GM12878 (cell line): ENCODE results near the gene FOXP1. TPM values are rescaled to one million over a fixed set of nuclear protein-coding genes. Genes with fewer than 3 reads are reported as not detected.

Source experiments
- ATAC-seq: fragments of 200-7000 bp; cut with Tn5 transposase; 3 replicates; pipeline ENCODE4 v1.9.1; 2020; ENCODE audit warnings: mild to moderate bottlenecking, moderate library complexity
- BruUV-seq: library from RNA; stranded (reverse); fragments of 400-500 nt; replicated peaks from 2 replicates; lab custom pipeline; 2021; lab: Mats Ljungman, UMichigan
- CTCF ChIA-PET: fragments of 300-600 bp; sonication (Branson Sonifier 250); formaldehyde crosslinking; extraction: SDS; loops from one replicate; lab custom pipeline; 2021; ENCODE audit warnings: inconsistent platforms; lab: Yijun Ruan, JAX
- POLR2A ChIA-PET: fragments of 350-600 bp; formaldehyde crosslinking; extraction: SDS; loops from one replicate; lab custom pipeline; 2021; ENCODE audit warnings: inconsistent platforms; lab: Charles Lee
- RAD21 ChIA-PET: fragments of 300-600 bp; sonication (Branson Sonifier 250); formaldehyde crosslinking; loops from one replicate; lab custom pipeline; 2023; ENCODE audit warnings: antibody characterized with exemption; ENCODE audit not compliant: unreplicated experiment; lab: Charles Lee
- SMC1A ChIA-PET: fragments of 300-600 bp; sonication (Branson Sonifier 250); formaldehyde crosslinking; loops from one replicate; lab custom pipeline; 2023; ENCODE audit not compliant: unreplicated experiment, uncharacterized antibody; lab: Charles Lee
- DNase-seq: peaks from one replicate; pipeline ENCODE4 v3.0.0-alpha.2; 2011; ENCODE audit warnings: low read depth, low spot score
- FAIRE-seq: peaks from 3 replicates; lab custom pipeline; 2011; peaks lifted over from hg19 to GRCh38; lab: Jason Lieb, UNC
- H2AFZ ChIP-seq: 2 replicates; pipeline ENCODE4 v1.6.0; 2011; ENCODE audit warnings: low read depth, low read length, control low read depth; ENCODE audit not compliant: control insufficient read depth
- H3K27ac ChIP-seq: 2 replicates; pipeline ENCODE4 v1.5.1; 2011; ENCODE audit warnings: control low read depth; ENCODE audit not compliant: control insufficient read depth, insufficient read depth
- H3K27me3 ChIP-seq, 2 experiments: replicated peaks in 1 of 2; 2 replicates each; pipeline versions ENCODE4 v1.6.0 to v1.6.1; 2011; ENCODE audit warnings: low read length in 1 of 2; ENCODE audit not compliant: control insufficient read depth in 2 of 2, insufficient read depth in 2 of 2
- H3K36me3 ChIP-seq, 2 experiments: 2 replicates each; pipeline ENCODE4 v1.5.1; 2011; ENCODE audit warnings: low read length in 1 of 2; ENCODE audit not compliant: control insufficient read depth in 2 of 2, insufficient read depth in 2 of 2
- H3K4me1 ChIP-seq: 2 replicates; pipeline ENCODE4 v1.6.1; 2011; ENCODE audit warnings: mild to moderate bottlenecking, low read length, moderate library complexity, mixed read lengths; ENCODE audit not compliant: control insufficient read depth, insufficient read depth
- H3K4me2 ChIP-seq: 2 replicates; pipeline ENCODE4 v1.6.0; 2011; ENCODE audit warnings: control low read depth; ENCODE audit not compliant: control insufficient read depth, insufficient read depth
- H3K4me3 ChIP-seq: fragments of 200-600 bp; sonication (generic); 2 replicates; pipeline ENCODE4 v1.5.1; 2016
- H3K79me2 ChIP-seq: 2 replicates; pipeline ENCODE4 v1.6.0; 2011; ENCODE audit warnings: low read length; ENCODE audit not compliant: control insufficient read depth, insufficient read depth
- H3K9ac ChIP-seq: 2 replicates; pipeline ENCODE4 v1.8.0; 2011; ENCODE audit warnings: low read length, control low read depth, mixed read lengths; ENCODE audit not compliant: control insufficient read depth, insufficient read depth
- H3K9me3 ChIP-seq: replicated peaks from 3 replicates; pipeline ENCODE4 v1.5.1; 2011; ENCODE audit warnings: mild to moderate bottlenecking, low read length; ENCODE audit not compliant: control insufficient read depth, insufficient read depth
- H4K20me1 ChIP-seq: 2 replicates; pipeline ENCODE4 v1.6.0; 2011; ENCODE audit not compliant: control insufficient read depth, insufficient read depth
- BRCA1 ChIP-seq: IDR thresholded peaks from 2 replicates; pipeline ENCODE4 v1.6.1; 2011; ENCODE audit warnings: low read depth, low read length, improper control_type of control experiment
- CBX5 ChIP-seq: sonication (generic); IDR thresholded peaks from 2 replicates; pipeline ENCODE4 v1.6.1; 2016; ENCODE audit warnings: low read depth, moderate library complexity, mild to moderate bottlenecking, inconsistent platforms
- CEBPB ChIP-seq, 2 experiments: fragments of 150-350 bp in 1 of 2; IDR thresholded peaks; 2 replicates each; pipeline ENCODE4 v1.6.1; 2012 to 2014; ENCODE audit warnings: low read depth in 2 of 2, low read length in 2 of 2, borderline replicate concordance in 1 of 2, inconsistent platforms in 1 of 2
- DPF2 ChIP-seq: fragments of 450-650 bp; IDR thresholded peaks from 2 replicates; pipeline ENCODE4 v1.6.1; 2017; ENCODE audit warnings: mild to moderate bottlenecking
- ESRRA ChIP-seq: IDR thresholded peaks from 2 replicates; pipeline ENCODE4 v1.6.1; 2012; ENCODE audit warnings: mild to moderate bottlenecking, low read length, improper control_type of control experiment
- GATAD2B ChIP-seq: fragments of 450-650 bp; conservative IDR thresholded peaks from 2 replicates; pipeline ENCODE4 v1.6.1; 2017; ENCODE audit warnings: low read depth, mild to moderate bottlenecking, moderate library complexity
- HSF1 ChIP-seq: fragments of 150-350 bp; IDR thresholded peaks from 2 replicates; pipeline ENCODE4 v1.6.1; 2014; ENCODE audit warnings: mild to moderate bottlenecking, low read depth, low read length
- IKZF2 ChIP-seq, 2 experiments: fragments of 450-650 bp; IDR thresholded peaks; 2 replicates each; pipeline ENCODE4 v1.6.1; 2017; ENCODE audit warnings: mild to moderate bottlenecking in 2 of 2, moderate library complexity in 2 of 2
- MTA3 ChIP-seq: IDR thresholded peaks from 2 replicates; pipeline ENCODE4 v1.6.1; 2012; ENCODE audit warnings: low read length, inconsistent platforms, borderline replicate concordance
- NFYA ChIP-seq: IDR thresholded peaks from 2 replicates; pipeline ENCODE4 v1.6.1; 2011; ENCODE audit warnings: low read depth, mild to moderate bottlenecking, low read length, improper control_type of control experiment, borderline replicate concordance
- NFYB ChIP-seq: IDR thresholded peaks from 2 replicates; pipeline ENCODE4 v1.6.1; 2011; ENCODE audit warnings: low read depth, mild to moderate bottlenecking, low read length, improper control_type of control experiment, moderate library complexity; ENCODE audit not compliant: insufficient read depth
- NR2F1 ChIP-seq: fragments of 450-650 bp; conservative IDR thresholded peaks from 2 replicates; pipeline ENCODE4 v1.6.1; 2017; ENCODE audit warnings: mild to moderate bottlenecking
- RAD51 ChIP-seq: fragments of 450-650 bp; IDR thresholded peaks from 2 replicates; pipeline ENCODE4 v1.6.1; 2016; ENCODE audit warnings: moderate library complexity, mild to moderate bottlenecking, inconsistent platforms
- SPI1 ChIP-seq: IDR thresholded peaks from 2 replicates; pipeline ENCODE4 v1.6.1; 2011; ENCODE audit warnings: low read depth, mild to moderate bottlenecking, low read length, moderate library complexity, borderline replicate concordance; ENCODE audit not compliant: insufficient read depth
- STAT1 ChIP-seq: fragments of 450-650 bp; conservative IDR thresholded peaks from 2 replicates; pipeline ENCODE4 v1.6.1; 2014; ENCODE audit warnings: antibody characterized with exemption, mild to moderate bottlenecking
- SUZ12 ChIP-seq: fragments of 200-600 bp; sonication (generic); IDR thresholded peaks from one replicate; pipeline ENCODE4 v1.6.1; 2018; ENCODE audit warnings: antibody characterized with exemption, mild to moderate bottlenecking; ENCODE audit not compliant: unreplicated experiment
- ZNF24 ChIP-seq: fragments of 450-650 bp; IDR thresholded peaks from 2 replicates; pipeline ENCODE4 v1.6.1; 2017; ENCODE audit warnings: antibody characterized with exemption, mild to moderate bottlenecking
- ZNF622 ChIP-seq: fragments of 450-650 bp; IDR thresholded peaks from 2 replicates; pipeline ENCODE4 v1.6.1; 2017; ENCODE audit warnings: mild to moderate bottlenecking, inconsistent platforms
- ZSCAN29 ChIP-seq: fragments of 450-650 bp; IDR thresholded peaks from 2 replicates; pipeline ENCODE4 v1.6.1; 2017; ENCODE audit warnings: mild to moderate bottlenecking, moderate library complexity
- ZZZ3 ChIP-seq: IDR thresholded peaks from 2 replicates; pipeline ENCODE4 v1.6.1; 2011; ENCODE audit warnings: low read depth; ENCODE audit not compliant: control insufficient read depth, insufficient read length
- WGBS: methylation state at CpG from one replicate; pipeline ENCODE4 v1.1.6; 2016; ENCODE audit warnings: low lambda C conversion rate; ENCODE audit not compliant: insufficient replicate concordance, insufficient coverage; ENCODE audit errors: missing lambda C conversion rate; 5-methylcytosine and 5-hydroxymethylcytosine counted together
- in situ Hi-C: fragments of 300-500 bp; cut with MboI; formaldehyde crosslinking; loops from 9 replicates; pipeline ENCODE4 v1.14.3; 2018; ENCODE audit warnings: mixed read lengths
- intact Hi-C: fragments of 100-400 bp; cut with micrococcal nuclease; formaldehyde crosslinking; loops from one replicate; pipeline ENCODE4 v1.14.2; 2022; ENCODE audit not compliant: unreplicated experiment
- polyA plus RNA-seq, 11 experiments: library from polyadenylated mRNA; depleted of rRNA in 4 of 11; unstranded in 6 of 11; stranded (reverse) in 5 of 11; fragments of >200 nt; fragmentation: Nextera tagmentation in 4 of 11; fragmentation: Illumina TruSeq in 1 of 11; extraction: Ambion mirVana in 4 of 11; extraction: Trizol in 1 of 11; gene quantifications; 1 replicate in 1 of 11; 2 replicates in 10 of 11; pipeline versions ENCODE4 v1.2.1 to v1.2.3, GENCODE V29; 2011 to 2016; ENCODE audit warnings: inconsistent platforms in 2 of 11, missing spikeins in 2 of 11, low read depth in 1 of 11
- total RNA-seq, 4 experiments: library from RNA; depleted of rRNA in 3 of 4; stranded (reverse); fragments of >200 nt in 3 of 4; fragmentation: Illumina TruSeq in 1 of 4; extraction: Trizol in 1 of 4; gene quantifications; 2 replicates each; pipeline versions ENCODE4 v1.2.1 to v1.2.3, GENCODE V29; 2013 to 2021

Gene FOXP1
- total and polyA plus RNA-seq, 10 of the 15 experiments (the other 5 are each of a cell fraction or from before 2014, with no cell fraction given), result 0.05 to 1.6 (median 0.20) TPM; not detected in 1

GRCh38 chr3:71144525-71145253 is 438.8 kb downstream of the FOXP1 start:
- in situ Hi-C loops, result no loop called here
- ChIA-PET POLR2A (no interaction called here), SMC1A (no interaction called here), CTCF (no interaction called here), RAD21 (no interaction called here)
- FAIRE-seq, result no peak
- Histone ChIP-seq H3K4me1 (no peaks in the 10 kb centered on the region), H3K4me2 (no peak overlapping the region), H3K79me2 (no peaks in the 10 kb centered on the region), H3K9me3 (no peaks in the 10 kb centered on the region), H3K27ac (no peak overlapping the region), H3K27me3 (no peaks in the 10 kb centered on the region), H3K36me3 (no peaks in the 10 kb centered on the region), H2AFZ (no peak overlapping the region), H4K20me1 (no peaks in the 10 kb centered on the region), H3K4me3 (no peak overlapping the region), H3K9ac (no peak overlapping the region)
- no peak for ATAC-seq
- BruUV-seq, result no TSS peak
- no peak for TF ChIP-seq ZZZ3
- no peak for TF ChIP-seq NR2F1
- TF ChIP-seq HSF1, result no peak
- TF ChIP-seq ZNF24, result no peak
- TF ChIP-seq IKZF2 (IDR thresholded peaks at IDR 0.05), result no peak
- no peak for TF ChIP-seq NFYA
- TF ChIP-seq MTA3, result no peak
- no peak for TF ChIP-seq RAD51
- no peak for TF ChIP-seq DPF2
- TF ChIP-seq BRCA1, result no peak
- no peak for TF ChIP-seq ESRRA
- no peak for TF ChIP-seq ZNF622
- no peak for TF ChIP-seq STAT1
- no peak for TF ChIP-seq GATAD2B
- TF ChIP-seq NFYB, result no peak
- TF ChIP-seq CBX5, result no peak
- TF ChIP-seq ZSCAN29, result no peak
- TF ChIP-seq SUZ12, result no peak
- no peak for TF ChIP-seq SPI1
- TF ChIP-seq CEBPB (IDR thresholded peaks at IDR 0.05; ENCODE audit: borderline replicate concordance in 1 of 2, low read depth in 2 of 2, low read length in 2 of 2), result no peak
- intact Hi-C loops, result no loop called here
- 39% methylated on average over 9 of the region's 9 CpGs for WGBS
- DNase-seq, result no peak
